GM15510 (cell line): ENCODE data around the gene CREB5.

ENCODE experiments used
- POLR2A ChIP-seq: IDR thresholded peaks from 3 replicates; pipeline ENCODE4 v1.6.1; 2011; ENCODE audit warnings: borderline replicate concordance; ENCODE audit not compliant: insufficient read length; ENCODE audit errors: extremely low read depth

The CREB5 gene

DNA sequence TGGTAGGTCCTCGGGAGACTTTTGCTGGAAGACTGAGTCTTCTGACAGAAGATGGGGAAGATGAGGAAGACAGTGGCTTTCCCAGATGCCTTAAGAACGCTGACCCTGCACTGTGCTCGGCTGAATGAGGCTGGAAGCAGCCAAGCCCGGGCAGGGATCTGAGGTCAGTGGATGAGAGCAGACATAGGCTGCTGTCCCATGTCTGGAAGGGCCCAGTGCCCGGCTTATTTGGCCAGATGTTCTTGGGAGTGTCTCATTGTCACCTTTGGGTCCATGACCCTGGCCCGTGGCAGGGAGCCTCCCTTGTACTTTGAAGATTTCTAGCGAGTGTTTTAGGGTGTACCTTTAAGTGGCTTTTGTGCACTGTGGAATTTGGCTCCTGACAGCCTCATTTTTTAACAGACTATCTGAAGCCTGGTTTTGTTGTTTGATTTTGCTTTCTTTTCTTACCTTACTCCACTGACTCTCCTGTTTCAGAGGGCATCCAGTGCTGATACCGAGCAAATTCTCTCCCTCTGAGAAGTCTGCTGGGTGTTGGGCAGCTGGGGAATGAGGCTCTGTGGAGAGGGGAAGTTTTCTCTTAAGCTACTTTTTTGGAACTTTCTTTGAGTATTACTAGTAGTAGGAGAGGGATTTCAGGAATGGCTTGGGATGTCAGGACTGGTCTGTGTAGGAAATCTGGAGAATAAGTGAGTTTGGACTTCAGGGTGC, 61.4 kb downstream of the CREB5 start:
- TF ChIP-seq POLR2A = no peak

DNA sequence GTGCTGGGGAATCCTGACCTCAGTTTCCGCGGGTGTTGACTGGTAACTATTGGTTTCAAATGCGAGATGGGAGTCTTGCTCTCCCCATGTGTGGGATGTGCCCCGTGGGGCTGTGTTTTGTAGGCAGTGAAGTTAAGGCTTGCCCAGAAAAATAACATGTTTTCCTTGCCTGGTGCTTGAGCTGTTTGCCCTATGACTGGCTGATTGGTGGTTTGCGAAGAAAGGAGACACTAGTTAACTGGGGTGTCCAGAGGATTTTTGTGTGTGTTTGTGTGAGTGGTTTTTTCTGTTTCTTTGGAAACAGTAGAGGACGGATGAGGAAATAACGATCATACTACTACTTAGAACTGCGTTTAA, 61.9 kb downstream of the CREB5 start:
- TF ChIP-seq POLR2A = no peak

DNA sequence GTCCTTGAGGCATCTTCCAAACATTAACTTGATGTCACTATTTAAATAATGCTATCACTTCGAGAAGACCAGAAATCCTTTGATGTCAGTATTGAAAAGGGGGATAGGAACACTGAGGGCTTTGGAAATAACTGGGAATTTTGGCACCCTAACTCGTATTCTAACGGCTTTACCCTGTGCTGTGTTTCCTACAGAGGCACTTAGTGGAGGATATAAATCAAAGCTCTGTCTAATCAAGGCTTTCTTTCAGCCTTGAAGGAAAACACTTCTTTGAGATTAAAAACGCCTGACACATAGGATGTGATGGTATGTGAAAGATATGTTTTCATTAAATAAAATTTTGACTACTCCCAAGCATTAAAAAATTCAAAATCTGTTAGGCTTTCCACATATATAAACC, 62.3 kb downstream of the CREB5 start:
- no peak for TF ChIP-seq POLR2A

DNA sequence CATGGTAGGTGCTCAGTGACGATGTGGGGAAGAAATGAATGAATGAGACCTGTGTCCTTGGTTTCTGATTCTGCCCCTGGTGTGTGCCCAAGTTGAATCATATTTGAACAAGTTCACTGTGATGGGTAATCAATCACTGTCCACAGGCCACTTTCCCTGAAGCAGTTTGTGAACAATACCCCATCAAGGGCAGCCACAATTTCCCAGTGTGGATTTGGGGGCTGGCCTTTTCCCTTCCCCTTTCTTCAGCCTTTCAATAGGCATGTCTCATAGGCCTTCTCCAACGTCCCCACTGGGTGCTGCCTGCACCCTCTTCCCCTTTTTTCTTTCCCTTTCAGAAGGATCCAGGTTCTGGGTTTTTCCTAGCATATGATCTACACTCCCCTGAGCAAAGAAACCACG, 64.7 kb downstream of the CREB5 start:
- no peak for TF ChIP-seq POLR2A

DNA sequence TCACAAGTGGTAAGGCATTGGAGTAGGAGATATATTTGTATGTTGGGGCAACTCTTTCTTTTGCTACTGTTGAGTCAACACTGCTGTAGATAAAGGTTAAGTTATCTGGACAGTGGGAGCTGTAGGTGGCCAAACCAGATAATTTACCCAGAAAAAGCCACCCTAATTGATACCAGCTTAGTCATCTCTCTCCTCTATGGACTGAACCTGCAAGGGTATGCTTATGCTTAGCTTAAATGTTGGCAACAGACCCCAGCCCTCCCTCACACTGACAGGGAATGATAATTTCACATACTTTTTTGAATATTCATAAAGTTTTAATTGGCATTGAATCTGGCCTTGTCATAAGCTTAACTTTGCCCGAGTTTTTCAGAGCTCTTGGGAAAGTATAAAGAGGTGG, 66.3 kb downstream of the CREB5 start:
- TF ChIP-seq POLR2A = no peak

DNA sequence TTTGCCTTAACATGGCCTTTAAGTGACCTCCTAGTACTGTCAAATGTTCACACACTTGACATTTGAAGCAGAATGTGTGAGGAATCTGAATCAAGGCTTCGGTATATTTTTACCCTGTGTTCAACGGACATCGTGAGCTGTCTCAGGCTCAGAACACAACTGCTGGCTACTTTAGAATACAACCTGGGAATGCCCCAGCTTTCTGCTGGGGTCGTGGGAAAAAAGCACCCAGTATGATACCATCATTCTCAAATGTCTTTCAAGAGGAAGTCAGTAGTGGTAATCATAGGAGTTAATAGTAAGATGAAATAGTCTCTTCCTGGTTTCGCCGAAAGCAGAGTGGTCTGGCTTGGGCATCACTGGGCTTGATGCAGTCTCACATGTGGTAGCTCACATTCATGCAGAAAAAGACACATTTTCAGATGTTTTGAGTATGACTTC, 67.2 kb downstream of the CREB5 start:
- no peak for TF ChIP-seq POLR2A

DNA sequence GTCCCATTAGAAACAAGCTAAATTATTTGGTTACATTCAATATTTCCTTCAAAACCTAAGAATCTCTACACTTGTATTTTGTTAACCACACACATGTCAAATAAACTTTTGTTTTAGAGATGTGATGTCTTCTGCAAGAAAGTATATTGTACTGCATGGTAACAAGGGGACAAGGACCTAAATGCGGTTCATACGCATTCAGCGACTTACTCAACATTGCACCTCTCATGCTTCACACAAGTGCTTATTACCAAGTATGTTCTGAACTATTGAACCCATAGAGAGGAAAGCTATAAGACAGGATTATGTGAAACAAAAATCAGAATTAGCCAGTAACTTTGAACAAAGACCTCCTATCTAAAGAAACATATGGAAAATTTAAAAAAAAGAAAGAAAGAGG, 68.3 kb downstream of the CREB5 start:
- TF ChIP-seq POLR2A = no peak

DNA sequence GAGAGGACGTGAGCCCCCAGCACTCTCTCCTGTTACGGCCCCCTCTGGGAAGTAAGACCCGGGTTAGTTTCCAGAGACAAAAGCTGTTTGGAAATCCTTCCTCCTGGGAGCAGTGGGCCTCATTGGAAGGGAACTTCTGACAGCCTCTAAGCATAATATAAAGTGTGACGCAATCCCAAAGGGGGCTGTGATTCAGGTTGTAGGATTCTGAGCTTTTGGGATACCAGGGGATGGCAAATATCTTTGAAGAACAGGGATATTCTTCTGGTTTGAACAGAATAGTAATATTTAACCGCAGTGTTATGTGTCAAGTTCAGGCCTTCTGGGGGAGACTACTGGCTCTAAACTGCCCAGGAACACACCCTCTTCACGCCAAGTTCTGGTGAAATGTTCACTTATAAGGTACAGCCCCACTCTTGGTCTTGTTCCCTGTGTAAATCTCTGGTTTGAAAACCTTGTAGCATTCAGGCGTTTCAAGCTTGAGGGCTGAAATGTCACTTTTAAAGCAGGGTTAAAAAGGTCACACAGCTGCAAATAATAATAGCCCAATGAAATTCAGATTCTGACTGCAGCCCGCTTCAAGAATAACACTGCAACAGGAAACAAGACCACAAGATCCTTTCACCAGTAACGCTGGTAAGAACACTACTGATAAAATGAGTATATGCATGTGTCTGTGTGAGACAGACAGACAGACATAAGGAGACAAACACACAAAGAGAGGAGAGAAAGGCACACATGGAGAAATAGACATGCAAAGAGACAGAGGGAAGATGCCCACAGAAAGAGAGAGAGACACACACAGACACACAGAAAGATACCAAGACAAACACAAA, 69.0 kb downstream of the CREB5 start:
- TF ChIP-seq POLR2A = no peak

DNA sequence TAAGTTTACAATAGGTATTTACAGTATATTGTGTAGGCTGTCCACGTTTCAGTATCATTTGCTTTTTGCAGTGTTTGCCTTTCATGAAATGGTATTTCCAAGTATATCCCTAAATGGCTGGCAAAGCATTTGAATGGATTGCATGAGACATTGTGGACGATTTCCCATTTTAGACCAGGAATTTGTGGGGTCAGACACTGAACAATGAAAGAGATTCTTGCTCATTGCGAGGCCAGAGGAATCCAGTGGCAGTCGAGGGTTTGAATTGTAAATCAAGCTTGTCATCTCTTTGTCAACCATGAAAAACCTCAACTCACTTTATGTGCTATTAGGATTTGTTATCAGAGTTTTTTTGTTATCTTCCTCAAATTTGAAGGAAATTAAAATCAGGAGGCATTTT, 70.8 kb downstream of the CREB5 start:
- no peak for TF ChIP-seq POLR2A

DNA sequence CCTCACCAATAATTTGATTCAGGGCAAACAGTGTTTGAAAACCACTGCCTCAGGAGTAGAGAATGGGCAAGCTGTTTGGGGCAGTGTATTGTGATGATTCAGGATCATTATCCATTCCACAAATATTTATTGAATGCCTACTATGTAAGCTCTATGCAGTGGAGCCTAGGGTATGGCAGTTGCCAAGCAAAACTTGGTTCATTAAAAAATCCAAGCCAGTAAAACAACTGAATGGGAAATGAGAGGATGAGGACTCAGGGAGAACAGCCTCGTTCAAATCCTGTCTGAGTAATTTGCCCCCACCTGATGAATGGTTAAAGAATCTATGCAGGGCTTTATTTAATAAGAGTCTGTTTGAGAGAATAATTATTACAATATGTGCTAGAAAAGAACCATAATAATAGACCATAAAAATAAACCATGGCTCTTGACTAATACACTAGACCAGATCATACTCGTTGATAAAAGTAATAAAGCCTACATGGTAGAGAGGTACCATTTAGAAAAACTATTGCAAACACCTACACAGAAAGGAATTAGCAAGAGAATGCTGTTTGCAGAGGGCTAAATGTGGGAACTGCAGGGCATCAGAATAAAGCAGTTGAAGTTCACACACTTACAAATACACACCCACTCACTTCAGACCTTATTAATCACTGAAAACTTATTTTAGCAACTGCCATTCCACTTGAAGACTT, 71.7 kb downstream of the CREB5 start:
- TF ChIP-seq POLR2A = no peak

DNA sequence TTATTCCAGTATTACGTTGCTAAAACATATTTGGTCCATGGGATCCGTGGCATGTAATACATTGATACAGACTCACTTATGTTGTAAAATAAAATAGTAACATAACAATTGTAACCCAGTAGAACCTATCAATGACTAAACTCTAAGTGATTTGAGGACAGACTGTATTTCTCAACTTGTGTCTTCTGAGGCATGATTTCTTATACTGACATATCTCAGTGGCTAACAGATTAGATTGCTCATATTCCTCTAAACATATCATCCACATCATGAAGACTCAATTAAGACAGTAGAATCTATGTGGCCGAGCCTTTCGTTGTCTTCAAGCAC, 72.3 kb downstream of the CREB5 start:
- TF ChIP-seq POLR2A = no peak

DNA sequence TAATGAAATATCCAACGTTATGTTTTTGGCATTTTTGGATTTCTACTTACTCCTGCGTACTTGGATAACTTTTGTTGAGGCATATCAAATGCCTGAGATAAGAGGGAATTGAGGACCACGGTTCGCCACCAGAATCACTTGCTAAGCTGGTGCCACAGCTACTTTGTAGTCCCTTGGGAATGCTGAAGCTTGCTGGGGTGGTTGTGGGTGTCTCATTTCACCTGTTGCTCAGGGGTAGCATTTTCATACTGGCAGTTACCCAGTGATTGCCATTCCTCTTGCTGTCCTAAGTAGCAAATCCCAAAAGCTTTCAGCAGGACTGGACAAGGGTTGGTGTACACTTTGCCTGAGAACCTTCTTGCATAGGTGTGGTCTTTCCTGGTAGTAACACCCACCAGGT, 75.2 kb downstream of the CREB5 start:
- no peak for TF ChIP-seq POLR2A

DNA sequence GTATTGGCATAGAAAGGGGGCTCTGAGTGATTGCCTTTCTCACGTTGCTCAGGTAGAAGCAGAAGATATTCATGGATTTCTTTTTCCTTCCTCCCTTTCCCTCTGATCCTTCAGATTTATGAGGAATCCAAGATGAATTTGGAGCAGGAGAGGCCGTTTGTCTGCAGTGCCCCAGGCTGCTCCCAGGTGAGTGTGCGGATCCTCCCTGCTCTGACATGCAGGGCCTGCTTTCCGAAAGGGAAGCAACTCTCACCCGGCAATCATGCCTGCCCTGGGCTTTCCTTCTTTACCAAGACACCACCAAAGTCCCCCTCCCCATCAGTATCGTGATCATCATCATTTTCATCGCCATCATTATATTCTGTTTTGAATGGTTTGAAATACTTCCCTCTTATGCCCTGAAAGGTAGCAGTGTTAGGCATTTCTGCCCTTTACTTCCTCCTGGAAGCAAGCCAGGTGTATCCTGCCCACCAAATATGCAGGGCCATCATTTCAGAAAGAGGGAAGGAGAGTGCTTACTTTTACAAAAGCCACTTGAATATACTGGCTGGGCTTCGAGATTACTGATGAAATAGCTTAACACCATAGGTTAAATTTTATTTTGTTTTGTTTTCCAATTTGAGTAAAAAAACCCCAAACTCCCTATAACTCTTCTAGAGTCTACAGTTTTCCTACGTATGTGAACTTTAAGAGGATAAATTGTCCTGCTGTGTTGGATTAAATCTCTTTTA, 75.9 kb downstream of the CREB5 start:
- TF ChIP-seq POLR2A = no peak

DNA sequence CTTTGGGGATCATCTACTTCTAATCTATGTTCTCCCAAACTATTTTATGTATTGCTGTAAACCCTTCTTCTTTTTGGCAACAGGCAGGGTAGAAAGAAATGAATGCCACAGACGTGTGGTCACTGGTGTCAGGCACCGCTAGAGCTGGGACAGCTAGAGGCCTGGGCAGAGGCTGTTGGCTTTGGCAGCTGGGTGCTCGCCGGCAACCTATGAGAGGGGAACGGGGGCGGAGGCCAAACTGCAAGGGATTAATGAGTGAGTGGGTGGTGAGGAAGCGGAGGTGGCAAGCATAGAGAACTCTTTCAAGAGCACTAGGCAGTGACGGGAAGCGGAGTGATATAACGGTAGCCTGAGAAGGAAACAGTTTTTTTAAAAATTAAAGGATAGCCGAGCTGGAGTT, 78.5 kb downstream of the CREB5 start:
- no peak for TF ChIP-seq POLR2A

DNA sequence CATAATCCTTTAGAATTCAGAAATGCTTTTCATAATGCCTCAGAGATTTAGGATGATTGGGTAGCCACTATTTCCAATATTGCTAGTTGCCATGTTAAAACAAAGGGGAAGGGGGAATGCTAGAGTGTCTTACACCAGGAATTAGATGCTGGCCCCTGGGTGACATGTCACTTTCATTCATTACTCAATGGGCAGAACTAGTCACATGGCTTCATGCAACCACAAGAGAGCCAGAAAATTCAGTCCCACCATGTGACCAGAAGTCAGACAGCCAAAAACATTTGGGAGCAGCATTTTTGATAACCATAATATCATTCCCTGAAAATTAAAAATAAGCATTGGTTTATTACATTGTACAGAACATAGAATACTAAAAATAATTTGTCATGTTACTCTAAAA, 81.2 kb downstream of the CREB5 start:
- no peak for TF ChIP-seq POLR2A
